ENCODE data around the gene CDKN1B.
A peak's percentile ranks its signal among the peaks of the same experiment; 100 is the strongest.

DNA sequence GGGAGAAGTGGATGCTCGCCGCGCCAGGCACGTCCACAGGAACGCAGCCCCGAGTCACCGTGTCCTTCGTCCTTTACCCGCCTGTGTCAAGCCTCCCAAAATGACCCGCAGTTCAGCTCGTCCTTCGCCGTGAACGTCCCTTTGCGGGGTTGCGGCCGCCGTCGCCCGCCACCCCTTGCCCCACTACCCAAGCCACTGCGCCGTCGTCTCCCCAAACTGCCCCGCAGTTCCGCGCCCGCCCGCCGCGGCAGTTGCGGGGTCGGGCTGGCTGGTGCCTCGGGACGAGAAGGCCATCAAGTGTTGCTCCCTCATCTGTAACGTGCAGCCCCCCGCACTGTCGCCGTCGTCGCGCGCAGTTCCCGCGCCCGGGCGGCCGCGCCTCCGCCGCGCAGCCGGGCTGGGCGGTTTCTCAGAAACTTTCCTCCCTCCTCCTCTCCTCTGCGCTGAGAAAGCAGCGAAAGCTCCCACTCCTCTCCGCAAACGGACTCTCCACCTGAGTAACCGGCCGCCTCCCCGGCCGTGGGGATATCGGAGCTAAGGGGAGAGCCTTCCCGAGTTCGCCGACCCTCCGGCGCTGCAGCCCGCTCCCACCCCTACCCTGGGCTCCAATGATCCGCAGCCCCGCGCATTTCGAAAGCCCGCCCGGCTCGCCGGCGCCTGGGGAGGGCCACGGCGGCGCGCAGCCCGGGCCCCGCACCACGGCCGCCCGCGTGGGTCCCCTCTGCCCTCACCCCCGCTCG lies 6.7 kb downstream of the CDKN1B start:
- TF ChIP-seq EZH2phosphoT487 (IDR thresholded peaks at IDR 0.05) (no peak), EZH2 (IDR thresholded peaks at IDR 0.05) (peak; percentile 7)
- TF ChIP-seq, protein P1, sequence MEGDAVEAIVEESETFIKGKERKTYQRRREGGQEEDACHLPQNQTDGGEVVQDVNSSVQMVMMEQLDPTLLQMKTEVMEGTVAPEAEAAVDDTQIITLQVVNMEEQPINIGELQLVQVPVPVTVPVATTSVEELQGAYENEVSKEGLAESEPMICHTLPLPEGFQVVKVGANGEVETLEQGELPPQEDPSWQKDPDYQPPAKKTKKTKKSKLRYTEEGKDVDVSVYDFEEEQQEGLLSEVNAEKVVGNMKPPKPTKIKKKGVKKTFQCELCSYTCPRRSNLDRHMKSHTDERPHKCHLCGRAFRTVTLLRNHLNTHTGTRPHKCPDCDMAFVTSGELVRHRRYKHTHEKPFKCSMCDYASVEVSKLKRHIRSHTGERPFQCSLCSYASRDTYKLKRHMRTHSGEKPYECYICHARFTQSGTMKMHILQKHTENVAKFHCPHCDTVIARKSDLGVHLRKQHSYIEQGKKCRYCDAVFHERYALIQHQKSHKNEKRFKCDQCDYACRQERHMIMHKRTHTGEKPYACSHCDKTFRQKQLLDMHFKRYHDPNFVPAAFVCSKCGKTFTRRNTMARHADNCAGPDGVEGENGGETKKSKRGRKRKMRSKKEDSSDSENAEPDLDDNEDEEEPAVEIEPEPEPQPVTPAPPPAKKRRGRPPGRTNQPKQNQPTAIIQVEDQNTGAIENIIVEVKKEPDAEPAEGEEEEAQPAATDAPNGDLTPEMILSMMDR (IDR thresholded peaks at IDR 0.05) = no peak
